Activated B cell treated with CpG ODN at 0.5 μM for 24 hours (primary cell): ENCODE results near the gene FLACC1. TPM values are rescaled to one million over a fixed set of nuclear protein-coding genes. Genes with fewer than 3 reads are reported as not detected.
"Not testable (repeated sequence)": the region's sequence is repeated elsewhere in the genome, so short reads cannot be mapped to it uniquely, and the experiment has no call there.

Source experiments
- ATAC-seq: fragments of 200-7000 bp; cut with Tn5 transposase; one replicate; pipeline ENCODE4 v1.10.0; 2021; ENCODE audit warnings: low read depth, mild to moderate bottlenecking, moderate library complexity
- CTCF ChIA-PET: fragments of 350-600 bp; sonication (Branson Sonifier 250); formaldehyde crosslinking; loops from one replicate; lab custom pipeline; 2021; ENCODE audit warnings: antibody characterized with exemption; lab: Charles Lee
- POLR2A ChIA-PET: fragments of 350-600 bp; sonication (Branson Sonifier 250); formaldehyde crosslinking; loops from one replicate; lab custom pipeline; 2021; ENCODE audit warnings: antibody characterized with exemption; lab: Charles Lee
- DNase-seq: peaks from one replicate; pipeline ENCODE4 v3.0.0; 2022
- H3K27ac Mint-ChIP-seq: one replicate; pipeline ENCODE4 v1.8.0; 2020; ENCODE audit warnings: mixed read lengths
- H3K27me3 Mint-ChIP-seq: one replicate; pipeline ENCODE4 v1.8.0; 2021; ENCODE audit warnings: mixed read lengths
- H3K36me3 Mint-ChIP-seq: one replicate; pipeline ENCODE4 v1.8.0; 2021; ENCODE audit warnings: low read depth, mixed read lengths
- H3K4me1 Mint-ChIP-seq: one replicate; pipeline ENCODE4 v1.8.0; 2021; ENCODE audit warnings: mixed read lengths
- H3K4me3 Mint-ChIP-seq: one replicate; pipeline ENCODE4 v1.8.0; 2020; ENCODE audit warnings: mild to moderate bottlenecking, mixed read lengths
- H3K9me3 Mint-ChIP-seq: one replicate; pipeline ENCODE4 v1.8.0; 2020; ENCODE audit warnings: mixed read lengths
- CTCF ChIP-seq: fragments of 200-600 bp; IDR thresholded peaks from one replicate; pipeline ENCODE4 v1.8.0; 2022; ENCODE audit warnings: antibody characterized with exemption, mild to moderate bottlenecking
- intact Hi-C: fragments of 100-400 bp; cut with micrococcal nuclease; formaldehyde crosslinking; loops from one replicate; pipeline ENCODE4 v1.15.1; 2024
- total RNA-seq: library from RNA; stranded (reverse); gene quantifications from 2 replicates; pipeline ENCODE4 v1.2.3, GENCODE V29; 2022

The FLACC1 gene
- total RNA-seq, 1 donor from 2014 or later, result 4.6 TPM

GRCh38 chr2:201377218-201377617, 20.1 kb upstream of the FLACC1 start:
- peaks cover 44% of the 10 kb centered on the region for H3K36me3 Mint-ChIP-seq
- H3K9me3 Mint-ChIP-seq, result no peaks in the 10 kb centered on the region
- no peak for TF ChIP-seq CTCF
- no peak overlapping the region for H3K4me3 Mint-ChIP-seq
- H3K27ac Mint-ChIP-seq, result no peak overlapping the region
- POLR2A ChIA-PET, result no interaction called here
- H3K4me1 Mint-ChIP-seq, result peaks cover 11% of the 10 kb centered on the region
- no peak for DNase-seq
- CTCF ChIA-PET, result no interaction called here
- intact Hi-C loops, result no loop called here
- no peak for ATAC-seq
- no peaks in the 10 kb centered on the region for H3K27me3 Mint-ChIP-seq

GRCh38 chr2:201369775-201370174, 12.6 kb upstream of the FLACC1 start:
- ChIA-PET CTCF (no interaction called here), POLR2A (interaction anchor here (0.5 kb wide), 1 partner anchor 161 kb away, joined by 5 read pairs; no protein-coding TSS in a partner anchor)
- no peak for TF ChIP-seq CTCF
- Mint-ChIP-seq H3K4me3 (no peak overlapping the region), H3K27me3 (no peaks in the 10 kb centered on the region), H3K36me3 (peaks cover 46% of the 10 kb centered on the region), H3K9me3 (peaks cover 7% of the 10 kb centered on the region), H3K27ac (no peak overlapping the region), H3K4me1 (peaks cover 13% of the 10 kb centered on the region)
- no peak for DNase-seq
- no peak for ATAC-seq
- intact Hi-C loops, result no loop called here

- H3K4me3 Mint-ChIP-seq, H3K27ac Mint-ChIP-seq, H3K27me3 Mint-ChIP-seq, H3K9me3 Mint-ChIP-seq, DNase-seq, intact Hi-C loops, ATAC-seq, CTCF ChIA-PET: not testable (repeated sequence)
- POLR2A ChIA-PET, result interaction anchor here (0.5 kb wide), 1 partner anchor 160 kb away, joined by 5 read pairs; no protein-coding TSS in a partner anchor
- H3K4me1 Mint-ChIP-seq, result peaks cover 13% of the 10 kb centered on the region
- peaks cover 43% of the 10 kb centered on the region for H3K36me3 Mint-ChIP-seq
Observed at GRCh38 chr2:201369318-201369717, 12.2 kb upstream of the FLACC1 start.

- no peak for TF ChIP-seq CTCF
- CTCF ChIA-PET, result interaction anchor here (1.1 to 4.5 kb wide), 3 partner anchors 129 to 189 kb away, joined by 4 to 46 read pairs (median 9); partner anchors contain the start of gene CASP10
- peaks cover 43% of the 10 kb centered on the region for H3K36me3 Mint-ChIP-seq
- DNase-seq (no peak), ATAC-seq (no peak)
- H3K4me1 Mint-ChIP-seq, result peaks cover 5% of the 10 kb centered on the region
- no peak overlapping the region for H3K27ac Mint-ChIP-seq
- H3K4me3 Mint-ChIP-seq, result no peak overlapping the region
- H3K27me3 Mint-ChIP-seq, result no peaks in the 10 kb centered on the region
- intact Hi-C loops, result no loop called here
- H3K9me3 Mint-ChIP-seq, result peaks cover 7% of the 10 kb centered on the region
- POLR2A ChIA-PET, result interaction anchor here (0.8 kb wide), 1 partner anchor 306 kb away, joined by 3 read pairs; no protein-coding TSS in a partner anchor
Observed at GRCh38 chr2:201366146-201366545, 9.0 kb upstream of the FLACC1 start.

GRCh38 chr2:201363857-201364560, 6.9 kb upstream of the FLACC1 start:
- Mint-ChIP-seq H3K4me3 (no peak overlapping the region), H3K27me3 (no peaks in the 10 kb centered on the region)
- CTCF ChIA-PET, result interaction anchor here (0.6 to 4.5 kb wide), 14 partner anchors 8 to 181 kb away, joined by 3 to 46 read pairs (median 4); partner anchors contain the start of genes CASP10 and CASP8

More at GRCh38 chr2:201363857-201364560, 6.9 kb upstream of the FLACC1 start:
- TF ChIP-seq CTCF, result peak; percentile 93
- H3K9me3 Mint-ChIP-seq, result peaks cover 7% of the 10 kb centered on the region
- peak overlapping the region; percentile 56 for H3K27ac Mint-ChIP-seq
- POLR2A ChIA-PET, result interaction anchor here (0.7 to 1.6 kb wide), 4 partner anchors 103 to 132 kb away, joined by 3 to 6 read pairs (median 3); partner anchors contain the start of gene CASP8
- intact Hi-C loops, result loop anchor here (1.0 to 5.0 kb wide), 4 partner anchors 106 to 462 kb away; partner anchors contain the start of gene CASP10
- no peak for DNase-seq
- peaks cover 5% of the 10 kb centered on the region for H3K4me1 Mint-ChIP-seq
- ATAC-seq, result peak; percentile 97
- peaks cover 43% of the 10 kb centered on the region for H3K36me3 Mint-ChIP-seq
